ENCODE data around the gene RAB10.
A peak's percentile ranks its signal among the peaks of the same experiment; 100 is the strongest.

- TF ChIP-seq CTCF (IDR thresholded peaks at IDR 0.05; ENCODE audit: low read depth, low read length, missing input control) (no peak), ZBTB33 (IDR thresholded peaks at IDR 0.05) (no peak), NR2F2 (IDR thresholded peaks at IDR 0.05) (no peak), RXRA (IDR thresholded peaks at IDR 0.05) (no peak), EGR1 (IDR thresholded peaks at IDR 0.05; ENCODE audit: low read depth in 2 of 2) (no peak), JUND (IDR thresholded peaks at IDR 0.05) (no peak), RAD21 (IDR thresholded peaks at IDR 0.05) (no peak), REST (IDR thresholded peaks at IDR 0.05) (no peak), MAX (IDR thresholded peaks at IDR 0.05) (no peak), ATF3 (IDR thresholded peaks at IDR 0.05) (no peak), FOXA1 (IDR thresholded peaks at IDR 0.05) (peak; percentile 3), SP1 (IDR thresholded peaks at IDR 0.05) (no peak), GABPA (IDR thresholded peaks at IDR 0.05 in 1 of 2, conservative IDR thresholded peaks at IDR 0.05 in 1 of 2) (no peak)
Measured at GRCh38 chr2:26073830-26074229, 39.9 kb downstream of the RAB10 start.

All from liver (tissue), 3 donors.